ENCODE results near the gene LSM3. TPM values are rescaled to one million over a fixed set of nuclear protein-coding genes. Genes with fewer than 3 reads are reported as not detected.

LSM3 gene
- total and polyA plus RNA-seq, 9 of the 15 experiments (the other 6 are each of a cell fraction or from before 2014, with no cell fraction given): 33.8 to 203 (median 61.2) TPM

DNA sequence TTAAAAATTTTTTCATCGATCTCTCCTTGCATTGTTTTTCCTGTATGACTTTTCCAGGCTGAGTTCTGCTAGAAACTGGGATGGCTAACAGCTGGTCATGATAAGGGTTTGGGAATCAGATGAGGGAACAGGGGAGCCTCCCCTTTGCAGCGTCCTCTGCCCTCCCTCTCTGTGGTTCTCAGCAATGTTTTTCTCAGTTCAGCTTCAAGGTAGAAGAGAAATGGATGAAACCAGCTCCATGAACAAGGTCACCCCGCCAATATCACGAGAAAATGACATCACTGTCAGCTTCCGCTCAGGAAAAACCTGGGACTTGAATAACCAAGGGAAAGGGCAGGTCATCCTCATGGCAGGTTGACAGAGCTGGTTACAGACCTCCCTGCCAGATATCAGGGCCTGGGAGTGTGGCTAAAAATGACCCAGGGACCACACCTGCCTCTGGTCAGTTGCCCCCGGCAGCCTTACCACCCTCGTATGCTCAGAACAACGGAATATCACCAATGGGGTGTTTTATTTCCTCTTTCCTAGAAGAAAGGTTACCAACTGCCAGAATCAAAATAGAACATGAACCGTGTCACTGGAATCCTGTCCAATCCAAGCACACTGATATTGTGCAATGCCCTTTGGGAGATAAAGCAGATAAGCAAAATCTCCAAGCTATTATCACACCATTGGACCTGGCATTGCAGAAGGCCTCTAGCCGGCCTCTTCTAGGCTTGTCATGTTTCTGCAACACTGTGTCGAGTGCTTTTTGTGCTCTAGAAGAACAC, 26.1 kb downstream of the LSM3 start (continued):
- TF ChIP-seq, protein P1, sequence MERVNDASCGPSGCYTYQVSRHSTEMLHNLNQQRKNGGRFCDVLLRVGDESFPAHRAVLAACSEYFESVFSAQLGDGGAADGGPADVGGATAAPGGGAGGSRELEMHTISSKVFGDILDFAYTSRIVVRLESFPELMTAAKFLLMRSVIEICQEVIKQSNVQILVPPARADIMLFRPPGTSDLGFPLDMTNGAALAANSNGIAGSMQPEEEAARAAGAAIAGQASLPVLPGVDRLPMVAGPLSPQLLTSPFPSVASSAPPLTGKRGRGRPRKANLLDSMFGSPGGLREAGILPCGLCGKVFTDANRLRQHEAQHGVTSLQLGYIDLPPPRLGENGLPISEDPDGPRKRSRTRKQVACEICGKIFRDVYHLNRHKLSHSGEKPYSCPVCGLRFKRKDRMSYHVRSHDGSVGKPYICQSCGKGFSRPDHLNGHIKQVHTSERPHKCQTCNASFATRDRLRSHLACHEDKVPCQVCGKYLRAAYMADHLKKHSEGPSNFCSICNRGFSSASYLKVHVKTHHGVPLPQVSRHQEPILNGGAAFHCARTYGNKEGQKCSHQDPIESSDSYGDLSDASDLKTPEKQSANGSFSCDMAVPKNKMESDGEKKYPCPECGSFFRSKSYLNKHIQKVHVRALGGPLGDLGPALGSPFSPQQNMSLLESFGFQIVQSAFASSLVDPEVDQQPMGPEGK (CRISPR knock-in tag; IDR thresholded peaks at IDR 0.05; ENCODE audit: borderline replicate concordance): no peak
- TF ChIP-seq, protein P2, sequence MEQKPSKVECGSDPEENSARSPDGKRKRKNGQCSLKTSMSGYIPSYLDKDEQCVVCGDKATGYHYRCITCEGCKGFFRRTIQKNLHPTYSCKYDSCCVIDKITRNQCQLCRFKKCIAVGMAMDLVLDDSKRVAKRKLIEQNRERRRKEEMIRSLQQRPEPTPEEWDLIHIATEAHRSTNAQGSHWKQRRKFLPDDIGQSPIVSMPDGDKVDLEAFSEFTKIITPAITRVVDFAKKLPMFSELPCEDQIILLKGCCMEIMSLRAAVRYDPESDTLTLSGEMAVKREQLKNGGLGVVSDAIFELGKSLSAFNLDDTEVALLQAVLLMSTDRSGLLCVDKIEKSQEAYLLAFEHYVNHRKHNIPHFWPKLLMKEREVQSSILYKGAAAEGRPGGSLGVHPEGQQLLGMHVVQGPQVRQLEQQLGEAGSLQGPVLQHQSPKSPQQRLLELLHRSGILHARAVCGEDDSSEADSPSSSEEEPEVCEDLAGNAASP (IDR thresholded peaks at IDR 0.05): no peak
- TF ChIP-seq ARNT (IDR thresholded peaks at IDR 0.05) (no peak), JUND (IDR thresholded peaks at IDR 0.05; ENCODE audit: borderline replicate concordance, low read depth, low read length) (peak; percentile 66), JUND (tag; IDR thresholded peaks at IDR 0.05; ENCODE audit: borderline replicate concordance, low read depth, low read length) (peak; percentile 86; the same call in 2 of the 3 replicates), ETS2 (tag; IDR thresholded peaks at IDR 0.05; ENCODE audit: borderline replicate concordance, poor library complexity, severe bottlenecking) (no peak), XRCC5 (IDR thresholded peaks at IDR 0.05; ENCODE audit: low read depth, low read length) (no peak), ZBED1 (IDR thresholded peaks at IDR 0.05) (no peak; the same call in 1 of the 2 replicates), SMARCE1 (IDR thresholded peaks at IDR 0.05) (peak; percentile 79; the same call in 1 of the 2 replicates), TRIM28 (IDR thresholded peaks at IDR 0.05) (no peak), NFE2L1 (tag; IDR thresholded peaks at IDR 0.05; ENCODE audit: borderline replicate concordance, low read depth) (no peak), ZBTB17 (CRISPR knock-in tag; IDR thresholded peaks at IDR 0.05) (no peak), SMAD3 (CRISPR knock-in tag; conservative IDR thresholded peaks at IDR 0.05) (peak; percentile 57; the same call in 1 of the 2 replicates), ARHGAP35 (IDR thresholded peaks at IDR 0.05; ENCODE audit: partially characterized antibody) (no peak), NFIX (CRISPR knock-in tag; IDR thresholded peaks at IDR 0.05; ENCODE audit: low read depth) (no peak), DPF2 (IDR thresholded peaks at IDR 0.05) (peak; percentile 81), HOXB6 (CRISPR knock-in tag; IDR thresholded peaks at IDR 0.05; ENCODE audit: borderline replicate concordance) (peak; percentile 37; the same call in 1 of the 2 replicates), TBP (optimal IDR thresholded peaks at IDR 0.05; ENCODE audit: low read depth, low read length) (peak; percentile 31), ZNF239 (CRISPR knock-in tag; IDR thresholded peaks at IDR 0.05) (peak; percentile 48; the same call in 1 of the 2 replicates), TEAD2 (tag; IDR thresholded peaks at IDR 0.05) (no peak), ATF6 (CRISPR knock-in tag; IDR thresholded peaks at IDR 0.05) (no peak), NFRKB (IDR thresholded peaks at IDR 0.05; ENCODE audit: low read depth) (peak; percentile 78; the same call in 1 of the 2 replicates)
- TF ChIP-seq, protein P3, sequence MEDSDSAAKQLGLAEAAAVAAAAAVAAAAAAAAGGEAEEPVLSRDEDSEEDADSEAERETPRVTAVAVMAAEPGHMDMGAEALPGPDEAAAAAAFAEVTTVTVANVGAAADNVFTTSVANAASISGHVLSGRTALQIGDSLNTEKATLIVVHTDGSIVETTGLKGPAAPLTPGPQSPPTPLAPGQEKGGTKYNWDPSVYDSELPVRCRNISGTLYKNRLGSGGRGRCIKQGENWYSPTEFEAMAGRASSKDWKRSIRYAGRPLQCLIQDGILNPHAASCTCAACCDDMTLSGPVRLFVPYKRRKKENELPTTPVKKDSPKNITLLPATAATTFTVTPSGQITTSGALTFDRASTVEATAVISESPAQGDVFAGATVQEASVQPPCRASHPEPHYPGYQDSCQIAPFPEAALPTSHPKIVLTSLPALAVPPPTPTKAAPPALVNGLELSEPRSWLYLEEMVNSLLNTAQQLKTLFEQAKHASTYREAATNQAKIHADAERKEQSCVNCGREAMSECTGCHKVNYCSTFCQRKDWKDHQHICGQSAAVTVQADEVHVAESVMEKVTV (CRISPR knock-in tag; IDR thresholded peaks at IDR 0.05): 0 out of 2 replicates have a peak, but pooled peaks have one; percentile 11

All from K562 (cell line).